Stomach smooth muscle (tissue), 2 donors: ENCODE data around the gene IFNGR1.

Source experiments
- H3K27ac ChIP-seq: one replicate; pipeline ENCODE4 v1.7.0; 2013; ENCODE audit warnings: mild to moderate bottlenecking, low read length, inconsistent platforms
- H3K27me3 ChIP-seq, 2 donors: one replicate each; pipeline ENCODE4 v1.7.0; 2013; ENCODE audit warnings: low read length in 2 of 2; ENCODE audit not compliant: insufficient read depth in 2 of 2, control insufficient read depth in 1 of 2
- H3K36me3 ChIP-seq, 2 donors: one replicate each; pipeline ENCODE4 v1.7.0; 2013; ENCODE audit warnings: low read length in 2 of 2; ENCODE audit not compliant: control insufficient read depth in 2 of 2, insufficient read depth in 2 of 2
- H3K4me1 ChIP-seq: one replicate; pipeline ENCODE4 v1.7.0; 2013; ENCODE audit warnings: low read length; ENCODE audit not compliant: control insufficient read depth, insufficient read depth
- H3K4me3 ChIP-seq, 2 donors: one replicate each; pipeline ENCODE4 v1.7.0; 2013; ENCODE audit warnings: low read length in 2 of 2
- H3K9ac ChIP-seq, 2 donors: one replicate each; pipeline ENCODE4 v1.7.0; 2013; ENCODE audit warnings: low read length in 2 of 2, mild to moderate bottlenecking in 1 of 2
- H3K9me3 ChIP-seq, 2 donors: one replicate each; pipeline ENCODE4 v1.7.0; 2013; ENCODE audit warnings: low read length in 2 of 2; ENCODE audit not compliant: control insufficient read depth in 2 of 2
- donor health status: healthy.
- donor health status: Pancreatic carcinoma.

Gene IFNGR1

DNA sequence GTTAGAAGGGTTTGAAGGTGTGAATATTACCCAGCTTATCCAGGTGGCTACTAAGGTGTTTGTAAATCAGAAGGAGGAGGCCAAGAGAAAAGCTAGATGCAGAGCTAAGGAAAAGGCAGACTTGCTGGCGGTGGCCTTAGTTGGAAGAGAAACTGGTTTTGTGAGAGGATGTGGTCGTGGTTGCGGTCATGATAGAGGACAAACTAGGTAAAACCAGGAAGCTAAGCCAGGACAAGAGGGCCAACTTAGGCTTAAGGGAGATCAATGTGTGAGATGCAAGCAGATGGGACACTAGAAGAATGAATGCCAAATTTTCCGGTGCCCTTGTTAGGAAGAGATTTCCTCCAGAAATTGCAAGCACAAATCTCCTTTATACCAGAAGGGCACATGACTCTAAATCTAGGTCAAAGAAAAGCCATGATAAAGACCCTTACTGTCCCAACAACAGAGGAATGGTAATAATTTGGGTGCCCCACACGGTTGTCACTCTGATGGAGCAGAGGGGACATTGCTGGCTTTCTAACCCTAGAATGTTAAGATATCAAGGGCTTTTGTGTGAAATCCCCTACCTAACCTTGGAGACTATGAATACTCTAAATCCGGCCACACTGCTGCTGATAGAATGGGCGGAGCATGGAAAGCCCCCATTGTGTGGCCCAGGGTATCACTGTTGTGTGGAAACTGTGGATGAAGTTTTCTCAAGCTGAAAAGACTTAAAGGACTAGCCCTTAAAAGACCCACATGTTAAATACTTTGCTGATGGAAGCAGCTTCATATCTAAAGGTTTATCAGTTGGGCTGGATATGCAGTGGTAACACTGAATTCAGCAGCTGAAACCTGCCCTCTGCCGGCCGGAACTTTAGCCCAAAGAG, 53.6 kb downstream of the IFNGR1 start:
- Histone ChIP-seq H3K36me3 (no peaks in the 10 kb centered on the region), H3K4me3 (no peak overlapping the region), H3K27me3 (no peaks in the 10 kb centered on the region), H3K9ac (no peak overlapping the region), H3K4me1 (no peaks in the 10 kb centered on the region), H3K9me3 (no peaks in the 10 kb centered on the region), H3K27ac (no peak overlapping the region)

DNA sequence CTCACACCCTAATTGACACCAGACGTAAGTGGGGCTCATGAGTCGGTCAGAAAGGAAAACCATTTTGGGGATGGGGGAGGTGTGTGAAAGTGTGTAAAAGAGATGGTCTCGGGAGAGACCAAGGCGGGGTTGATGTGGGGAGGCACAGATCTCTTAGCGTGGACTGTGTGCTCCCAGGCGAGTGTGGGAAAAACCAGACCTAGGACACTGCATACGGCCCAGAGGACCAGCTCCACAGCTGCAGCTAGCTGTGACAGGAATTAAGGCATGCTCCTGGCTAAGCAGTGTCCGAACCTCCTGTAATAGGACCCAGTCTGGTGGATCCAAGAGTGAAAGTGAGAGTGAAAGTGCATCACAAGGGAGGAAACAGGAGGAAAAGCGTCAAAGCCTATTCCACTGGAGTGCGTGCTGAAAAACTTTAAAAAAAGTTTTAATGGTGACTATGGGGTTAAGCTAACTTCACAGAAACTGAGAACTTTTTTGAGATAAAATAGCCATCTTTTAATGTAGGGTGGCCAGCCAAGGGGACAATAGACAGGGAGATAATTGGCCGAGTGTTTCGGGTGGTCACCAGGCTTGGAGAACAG, 55.4 kb downstream of the IFNGR1 start:
- no peaks in the 10 kb centered on the region for H3K4me1 ChIP-seq
- no peaks in the 10 kb centered on the region for H3K36me3 ChIP-seq
- no peaks in the 10 kb centered on the region for H3K9me3 ChIP-seq
- H3K27me3 ChIP-seq, result no peaks in the 10 kb centered on the region
- H3K27ac ChIP-seq, result no peak overlapping the region
- no peak overlapping the region for H3K4me3 ChIP-seq
- no peak overlapping the region for H3K9ac ChIP-seq

DNA sequence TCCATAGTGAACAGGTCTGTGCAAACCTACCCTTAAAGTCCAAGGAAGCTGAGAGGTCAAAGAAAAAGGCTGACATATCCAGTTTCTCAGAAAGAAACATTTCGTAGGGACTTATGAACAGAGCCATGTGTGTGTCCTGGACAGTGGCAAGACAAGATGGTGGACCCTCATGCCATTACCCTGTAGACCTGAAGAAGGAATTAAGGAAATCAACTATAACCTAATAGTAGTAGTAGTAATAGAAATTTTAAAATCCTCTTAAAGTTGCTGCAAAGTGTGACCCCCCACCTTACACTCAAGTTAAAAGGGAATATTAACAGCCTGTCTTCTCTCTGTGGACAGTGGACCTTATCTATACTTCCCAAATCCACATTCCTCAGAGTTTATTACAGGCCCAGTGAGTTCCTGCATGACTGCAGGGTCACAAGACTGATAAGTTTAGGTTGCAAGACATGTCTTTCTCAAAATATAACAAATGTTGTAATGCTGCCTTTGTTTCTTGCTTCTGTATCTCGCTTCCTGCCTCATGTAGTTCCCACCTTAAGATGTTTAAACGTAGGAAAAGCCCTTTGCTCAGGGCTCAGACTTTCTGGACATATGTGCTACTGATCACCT, 56.4 kb downstream of the IFNGR1 start:
- Histone ChIP-seq H3K36me3 (no peaks in the 10 kb centered on the region), H3K9ac (no peak overlapping the region)

DNA sequence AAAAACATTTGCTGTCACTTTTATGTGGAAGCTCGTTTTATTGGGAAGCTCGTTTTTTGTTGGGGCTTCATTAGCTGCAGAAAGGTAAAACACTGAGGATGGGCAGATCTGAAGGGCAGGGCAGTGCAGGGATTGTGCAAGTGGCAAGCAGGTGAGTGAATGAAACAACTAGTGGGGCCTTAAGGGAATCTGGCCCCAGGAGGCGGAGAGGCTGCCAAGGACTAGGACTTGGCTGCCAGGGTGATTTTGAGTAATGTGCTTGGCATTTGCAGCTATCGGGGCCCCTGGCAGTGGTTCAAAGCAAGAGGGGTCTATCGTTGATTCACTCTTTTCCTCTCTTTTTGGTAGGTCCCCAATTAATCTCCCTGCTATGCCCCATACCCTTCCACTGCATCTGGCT, 57.2 kb downstream of the IFNGR1 start:
- no peaks in the 10 kb centered on the region for H3K36me3 ChIP-seq
- H3K4me3 ChIP-seq, result no peak overlapping the region
- no peak overlapping the region for H3K27ac ChIP-seq
- H3K4me1 ChIP-seq, result no peaks in the 10 kb centered on the region
- H3K27me3 ChIP-seq, result no peaks in the 10 kb centered on the region
- no peaks in the 10 kb centered on the region for H3K9me3 ChIP-seq
- H3K9ac ChIP-seq, result no peak overlapping the region

More for the DNA sequence above, 56.4 kb downstream of the IFNGR1 start:
- Histone ChIP-seq H3K9me3 (no peaks in the 10 kb centered on the region), H3K27me3 (no peaks in the 10 kb centered on the region), H3K4me3 (no peak overlapping the region), H3K4me1 (no peaks in the 10 kb centered on the region), H3K27ac (no peak overlapping the region)

DNA sequence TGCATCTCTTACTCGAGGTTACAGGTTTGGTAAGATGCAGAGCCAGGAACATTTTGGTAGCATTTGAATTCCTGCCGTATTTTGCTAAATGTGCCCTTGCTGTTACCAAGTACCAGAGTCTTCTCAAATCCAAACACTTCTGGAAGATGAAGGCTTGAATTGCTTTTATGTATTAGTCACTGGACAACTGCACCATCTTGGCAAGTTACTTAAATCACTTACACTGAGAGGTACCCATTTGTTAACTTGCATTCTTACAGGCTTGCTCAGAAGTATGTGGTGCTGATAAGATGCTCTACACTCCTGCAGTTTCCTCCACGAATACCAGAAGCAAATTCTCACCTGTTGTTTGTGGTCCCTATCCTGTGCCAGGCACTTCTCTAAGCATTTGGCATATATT, 58.4 kb downstream of the IFNGR1 start:
- H3K27me3 ChIP-seq, result no peaks in the 10 kb centered on the region
- no peak overlapping the region for H3K4me3 ChIP-seq
- H3K9me3 ChIP-seq, result no peaks in the 10 kb centered on the region
- H3K36me3 ChIP-seq, result no peaks in the 10 kb centered on the region
- H3K9ac ChIP-seq, result no peak overlapping the region
- H3K27ac ChIP-seq, result no peak overlapping the region
- H3K4me1 ChIP-seq, result no peaks in the 10 kb centered on the region

DNA sequence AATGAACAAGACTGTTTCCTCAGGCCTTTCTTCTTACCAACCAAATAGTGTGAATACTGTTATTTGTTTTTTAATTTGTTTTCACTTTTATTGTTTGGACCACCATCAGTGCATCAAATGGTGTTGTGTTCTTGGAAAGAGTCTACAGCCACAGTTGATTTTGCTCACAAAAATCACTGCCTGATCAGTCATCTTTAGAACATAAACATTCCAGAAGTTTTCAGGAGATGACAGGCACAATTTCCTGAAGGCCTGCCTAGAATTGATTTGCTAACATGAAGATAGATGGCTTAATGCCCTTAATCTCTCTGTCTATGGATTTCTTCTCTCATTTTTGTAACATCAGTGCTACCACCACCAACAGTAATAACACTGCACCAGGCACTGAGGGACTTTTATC, 59.3 kb downstream of the IFNGR1 start:
- no peaks in the 10 kb centered on the region for H3K4me1 ChIP-seq
- no peak overlapping the region for H3K9ac ChIP-seq
- no peaks in the 10 kb centered on the region for H3K9me3 ChIP-seq
- no peaks in the 10 kb centered on the region for H3K27me3 ChIP-seq
- H3K4me3 ChIP-seq, result no peak overlapping the region
- H3K27ac ChIP-seq, result no peak overlapping the region
- H3K36me3 ChIP-seq, result no peaks in the 10 kb centered on the region

DNA sequence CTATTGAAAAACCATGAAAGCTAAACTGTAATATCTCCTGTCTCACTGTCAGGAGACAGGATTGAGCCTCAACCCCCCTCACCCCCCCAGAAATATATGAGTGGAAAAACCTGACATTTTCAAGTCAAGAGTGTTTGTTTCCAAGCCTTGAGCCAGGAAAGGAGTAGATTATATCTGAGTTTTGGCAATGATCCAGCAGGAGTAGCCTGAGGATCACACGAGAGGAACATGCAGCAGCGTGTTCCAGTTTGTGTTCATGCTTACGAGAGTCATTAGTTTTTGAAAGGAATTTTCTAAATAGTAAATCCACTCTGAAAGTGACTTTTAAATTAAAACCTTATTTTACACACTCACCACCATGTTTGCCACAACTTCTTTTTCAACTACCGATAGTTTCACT, 61.6 kb downstream of the IFNGR1 start:
- Histone ChIP-seq H3K9me3 (no peaks in the 10 kb centered on the region), H3K4me1 (no peaks in the 10 kb centered on the region), H3K4me3 (no peak overlapping the region), H3K36me3 (no peaks in the 10 kb centered on the region), H3K27me3 (no peaks in the 10 kb centered on the region), H3K27ac (no peak overlapping the region), H3K9ac (no peak overlapping the region)

DNA sequence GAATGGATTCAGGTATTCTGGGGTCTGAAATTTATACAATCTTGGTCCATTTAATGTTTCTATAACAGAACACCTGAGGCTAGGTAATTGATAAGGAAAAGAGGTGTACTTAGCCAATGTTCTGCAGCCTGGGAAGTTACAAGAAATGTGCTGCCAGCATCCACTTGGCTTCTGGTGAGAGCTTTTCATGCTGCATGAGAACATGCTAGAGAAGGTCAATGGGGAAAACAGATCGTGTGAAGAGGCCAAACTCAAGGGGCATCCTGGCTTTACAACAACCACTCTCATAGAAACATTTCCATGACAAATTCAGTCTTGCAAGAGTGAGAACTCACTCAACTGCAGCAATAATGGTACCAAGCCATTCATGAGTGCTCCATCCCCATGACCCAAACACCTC, 62.5 kb downstream of the IFNGR1 start:
- Histone ChIP-seq H3K27ac (no peak overlapping the region), H3K9ac (no peak overlapping the region), H3K27me3 (no peaks in the 10 kb centered on the region), H3K4me3 (no peak overlapping the region), H3K9me3 (no peaks in the 10 kb centered on the region), H3K36me3 (no peaks in the 10 kb centered on the region), H3K4me1 (no peaks in the 10 kb centered on the region)

DNA sequence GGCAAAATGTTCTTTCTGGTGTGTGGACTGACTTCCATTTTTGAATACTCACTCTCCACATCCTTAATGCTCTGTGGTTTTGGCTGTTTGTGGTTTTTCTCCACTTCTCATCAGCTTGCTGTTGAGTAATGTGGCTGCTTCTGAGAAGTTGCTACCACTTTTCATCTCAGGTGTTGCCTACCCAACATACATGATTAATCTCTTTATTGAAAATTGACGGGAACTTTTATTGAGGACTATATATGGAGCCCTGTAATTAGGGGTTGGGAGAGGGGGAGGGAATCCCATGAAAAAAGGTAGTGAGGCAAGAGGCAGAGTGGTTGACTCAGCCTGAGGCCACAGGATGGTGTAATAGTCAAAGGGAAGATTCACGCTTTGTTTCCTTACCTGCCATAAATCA, 63.4 kb downstream of the IFNGR1 start:
- Histone ChIP-seq H3K9me3 (no peaks in the 10 kb centered on the region), H3K27me3 (no peaks in the 10 kb centered on the region), H3K27ac (no peak overlapping the region), H3K9ac (no peak overlapping the region), H3K4me3 (no peak overlapping the region), H3K4me1 (no peaks in the 10 kb centered on the region), H3K36me3 (no peaks in the 10 kb centered on the region)

DNA sequence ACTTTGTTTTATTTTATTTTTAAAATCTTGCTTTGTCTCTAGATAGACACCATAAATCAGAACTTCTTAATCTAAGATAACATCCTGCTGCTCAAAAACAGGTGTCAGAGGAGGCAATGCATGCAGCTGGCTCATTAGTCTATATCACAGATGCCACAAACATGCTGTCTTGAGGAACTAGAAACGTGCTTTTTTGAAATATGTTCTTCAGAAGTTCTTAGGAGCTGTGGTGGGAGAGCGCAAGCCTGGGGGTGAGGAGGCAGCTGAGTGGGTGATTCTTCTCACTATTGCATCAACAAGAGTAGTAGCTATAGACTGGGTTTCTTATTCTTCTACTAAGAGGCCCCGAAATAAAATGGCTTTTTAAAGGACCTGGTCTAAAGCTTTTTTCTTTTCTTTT, 69.1 kb downstream of the IFNGR1 start:
- Histone ChIP-seq H3K4me1 (no peaks in the 10 kb centered on the region), H3K27ac (no peak overlapping the region), H3K9me3 (no peaks in the 10 kb centered on the region), H3K27me3 (no peaks in the 10 kb centered on the region), H3K4me3 (no peak overlapping the region), H3K9ac (no peak overlapping the region), H3K36me3 (no peaks in the 10 kb centered on the region)

DNA sequence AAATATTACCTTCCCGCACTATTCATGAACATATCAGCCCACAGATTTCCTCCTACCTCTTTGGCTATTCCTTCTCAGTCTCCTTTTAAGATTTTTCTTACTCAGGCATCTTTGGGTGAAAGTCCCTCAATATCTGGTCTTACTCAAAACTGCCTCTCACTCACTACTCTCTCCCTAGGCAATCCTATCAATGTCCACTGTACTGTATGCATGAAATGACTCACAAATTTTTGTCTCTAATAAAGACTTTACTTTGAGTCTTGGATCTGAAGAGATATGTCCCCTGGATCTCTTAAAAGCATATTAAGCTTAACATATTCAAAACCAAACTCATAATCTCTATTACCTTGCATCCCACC, 70.2 kb downstream of the IFNGR1 start:
- H3K27ac ChIP-seq, result no peak overlapping the region

More for the DNA sequence above, 70.2 kb downstream of the IFNGR1 start:
- H3K9me3 ChIP-seq, result no peaks in the 10 kb centered on the region
- H3K27me3 ChIP-seq, result no peaks in the 10 kb centered on the region
- H3K4me3 ChIP-seq, result no peak overlapping the region
- H3K9ac ChIP-seq, result no peak overlapping the region
- H3K4me1 ChIP-seq, result no peaks in the 10 kb centered on the region
- no peaks in the 10 kb centered on the region for H3K36me3 ChIP-seq
